Activated CD4-positive, alpha-beta T cell treated with anti-CD3 and anti-CD28 coated beads, Interleukin-2, amount 10 ng/mL, durations not matched to agents 7 days and 5 days (primary cell): ENCODE measurements around the gene RAB4A. TPM values are rescaled to one million over a fixed set of nuclear protein-coding genes. Genes with fewer than 3 reads are reported as not detected.

Experiments used
- CTCF ChIA-PET: fragments of 350-600 bp; sonication (Branson Sonifier 250); formaldehyde crosslinking; loops from one replicate; lab custom pipeline; 2021; ENCODE audit warnings: antibody characterized with exemption; lab: Charles Lee
- POLR2A ChIA-PET: fragments of 350-600 bp; sonication (Branson Sonifier 250); formaldehyde crosslinking; loops from one replicate; lab custom pipeline; 2021; ENCODE audit warnings: antibody characterized with exemption; lab: Charles Lee
- DNase-seq: peaks from one replicate; pipeline ENCODE4 v3.0.0-alpha.2; 2020
- H3K27ac Mint-ChIP-seq: one replicate; pipeline ENCODE4 v1.8.0; 2021; ENCODE audit warnings: mild to moderate bottlenecking, moderate library complexity, mixed read lengths
- H3K27me3 Mint-ChIP-seq: one replicate; pipeline ENCODE4 v1.8.0; 2021; ENCODE audit warnings: mixed read lengths
- H3K36me3 Mint-ChIP-seq: one replicate; pipeline ENCODE4 v1.8.0; 2021; ENCODE audit warnings: low read depth, mixed read lengths
- H3K4me1 Mint-ChIP-seq: one replicate; pipeline ENCODE4 v1.8.0; 2021; ENCODE audit warnings: mixed read lengths
- H3K4me3 Mint-ChIP-seq: one replicate; pipeline ENCODE4 v1.8.0; 2021; ENCODE audit warnings: mild to moderate bottlenecking, moderate library complexity, mixed read lengths
- H3K9me3 Mint-ChIP-seq: one replicate; pipeline ENCODE4 v1.8.0; 2021; ENCODE audit warnings: mixed read lengths
- total RNA-seq, 2 experiments: library from RNA; stranded (reverse); gene quantifications; one replicate each; pipeline ENCODE4 v1.2.3, GENCODE V29; 2021

Gene RAB4A
- total RNA-seq, 2 experiments from 2014 or later: 35.5 to 41.0 TPM

DNA sequence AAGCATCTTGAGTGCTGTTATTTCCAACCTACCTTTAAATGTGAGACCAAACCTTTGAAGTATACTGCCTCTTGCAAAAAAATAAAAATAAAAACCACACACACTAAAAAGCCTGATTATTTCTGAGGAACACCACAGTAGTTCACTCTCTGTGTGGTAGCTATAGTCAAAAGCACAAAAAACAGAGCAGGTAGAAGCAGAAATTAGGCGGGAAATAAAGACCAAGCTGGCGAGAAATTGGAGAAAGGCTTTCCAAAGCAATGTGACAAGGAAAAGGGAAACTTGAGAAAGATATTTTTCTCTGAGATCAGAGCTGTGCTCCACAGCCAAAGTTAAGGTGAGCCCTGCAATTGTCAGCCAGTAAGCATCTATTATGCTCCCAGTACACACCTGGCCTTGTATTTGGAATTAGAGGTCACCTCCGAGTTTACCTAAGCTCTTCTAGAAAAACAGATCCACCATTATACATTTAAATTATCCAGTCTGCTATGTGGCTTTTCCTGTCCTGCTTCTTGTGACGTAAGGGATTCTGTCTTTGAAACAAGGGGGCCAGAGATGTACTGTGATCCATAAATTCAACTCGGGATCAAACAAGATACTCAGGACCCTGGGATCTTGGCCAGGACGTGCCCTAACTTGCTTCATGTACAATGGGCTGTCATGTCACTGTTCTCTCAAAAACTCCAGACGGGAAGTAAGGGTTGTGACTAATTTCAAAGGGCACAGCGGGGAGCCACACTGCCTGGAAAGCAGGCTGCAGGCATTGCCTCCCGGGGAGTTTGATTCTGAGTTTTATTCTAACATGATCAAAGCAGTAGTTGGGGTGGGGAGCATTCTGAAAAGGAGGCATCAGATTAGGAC, 39.8 kb upstream of the RAB4A start:
- Mint-ChIP-seq H3K4me1 (peaks cover 23% of the 10 kb centered on the region), H3K4me3 (no peak overlapping the region), H3K27me3 (peaks cover 15% of the 10 kb centered on the region), H3K36me3 (no peaks in the 10 kb centered on the region), H3K27ac (no peak overlapping the region), H3K9me3 (no peaks in the 10 kb centered on the region)
- CTCF ChIA-PET: interaction anchor here (0.8 kb wide), 1 partner anchor 249 kb away, joined by 3 read pairs; no protein-coding TSS in a partner anchor
- POLR2A ChIA-PET: no interaction called here
- no peak for DNase-seq

- Mint-ChIP-seq H3K27me3 (peaks cover 15% of the 10 kb centered on the region), H3K9me3 (no peaks in the 10 kb centered on the region), H3K4me3 (no peak overlapping the region), H3K36me3 (no peaks in the 10 kb centered on the region), H3K4me1 (peaks cover 23% of the 10 kb centered on the region), H3K27ac (no peak overlapping the region)
- ChIA-PET POLR2A (no interaction called here), CTCF (interaction anchor here (0.8 kb wide), 1 partner anchor 249 kb away, joined by 3 read pairs; no protein-coding TSS in a partner anchor)
- no peak for DNase-seq
Measured at GRCh38 chr1:229231754-229232119, 39.2 kb upstream of the RAB4A start.

- ChIA-PET POLR2A (no interaction called here), CTCF (no interaction called here)
- H3K9me3 Mint-ChIP-seq: no peaks in the 10 kb centered on the region
- DNase-seq: no peak
- H3K4me1 Mint-ChIP-seq: peaks cover 9% of the 10 kb centered on the region
- peaks cover 16% of the 10 kb centered on the region for H3K27me3 Mint-ChIP-seq
- H3K36me3 Mint-ChIP-seq: no peaks in the 10 kb centered on the region
- no peak overlapping the region for H3K27ac Mint-ChIP-seq
- no peak overlapping the region for H3K4me3 Mint-ChIP-seq
Measured at GRCh38 chr1:229234870-229235472, 35.9 kb upstream of the RAB4A start.

DNA sequence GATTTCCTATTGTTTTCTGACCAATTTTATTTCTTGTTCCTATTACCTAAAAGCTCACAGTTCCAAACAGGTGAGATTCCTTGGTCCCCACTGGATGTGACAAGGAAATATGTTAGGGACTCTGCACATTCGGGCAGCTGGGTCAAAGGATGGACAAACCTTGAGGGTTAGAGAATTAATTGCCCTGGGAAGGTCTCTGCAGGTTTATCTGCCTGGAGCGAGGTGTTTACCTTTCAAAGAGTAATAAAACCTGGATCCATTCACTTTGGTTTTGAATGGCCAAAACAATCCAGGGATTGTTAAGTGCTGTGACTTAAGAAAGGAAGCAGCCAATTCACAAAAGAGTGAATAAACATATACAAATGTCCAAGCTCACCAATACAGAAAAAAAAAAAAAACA, 33.6 kb upstream of the RAB4A start:
- DNase-seq: no peak
- Mint-ChIP-seq H3K4me3 (no peak overlapping the region), H3K27me3 (peaks cover 16% of the 10 kb centered on the region), H3K36me3 (no peaks in the 10 kb centered on the region), H3K27ac (no peak overlapping the region), H3K4me1 (peaks cover 3% of the 10 kb centered on the region), H3K9me3 (no peaks in the 10 kb centered on the region)
- ChIA-PET CTCF (interaction anchor here (1.8 kb wide), 1 partner anchor 10 kb away, joined by 7 read pairs; no protein-coding TSS in a partner anchor), POLR2A (no interaction called here)

DNA sequence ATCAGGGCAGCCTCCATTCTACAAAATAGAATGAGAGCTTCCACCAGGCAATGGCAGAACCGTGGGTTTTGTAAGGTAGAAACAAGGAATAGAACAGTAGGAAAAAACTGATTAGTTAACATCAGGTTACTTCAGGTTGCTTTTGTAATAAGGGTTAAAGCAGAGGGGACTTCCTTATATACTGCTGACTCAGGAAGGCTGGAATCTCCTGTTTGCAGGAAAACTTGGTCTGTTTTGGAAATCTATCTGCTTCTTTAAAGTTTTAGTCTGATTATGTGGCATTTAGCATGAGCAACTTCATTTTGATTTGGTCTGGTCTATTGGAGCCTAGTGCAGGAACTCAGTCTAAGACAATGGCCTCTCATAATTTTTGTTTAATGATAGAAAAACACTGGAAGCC, 32.7 kb upstream of the RAB4A start:
- POLR2A ChIA-PET: no interaction called here
- CTCF ChIA-PET: interaction anchor here (1.8 kb wide), 1 partner anchor 11 kb away, joined by 7 read pairs; no protein-coding TSS in a partner anchor
- no peak overlapping the region for H3K27ac Mint-ChIP-seq
- peaks cover 16% of the 10 kb centered on the region for H3K27me3 Mint-ChIP-seq
- peaks cover 5% of the 10 kb centered on the region for H3K9me3 Mint-ChIP-seq
- DNase-seq: no peak
- no peaks in the 10 kb centered on the region for H3K4me1 Mint-ChIP-seq
- no peak overlapping the region for H3K4me3 Mint-ChIP-seq
- no peaks in the 10 kb centered on the region for H3K36me3 Mint-ChIP-seq

DNA sequence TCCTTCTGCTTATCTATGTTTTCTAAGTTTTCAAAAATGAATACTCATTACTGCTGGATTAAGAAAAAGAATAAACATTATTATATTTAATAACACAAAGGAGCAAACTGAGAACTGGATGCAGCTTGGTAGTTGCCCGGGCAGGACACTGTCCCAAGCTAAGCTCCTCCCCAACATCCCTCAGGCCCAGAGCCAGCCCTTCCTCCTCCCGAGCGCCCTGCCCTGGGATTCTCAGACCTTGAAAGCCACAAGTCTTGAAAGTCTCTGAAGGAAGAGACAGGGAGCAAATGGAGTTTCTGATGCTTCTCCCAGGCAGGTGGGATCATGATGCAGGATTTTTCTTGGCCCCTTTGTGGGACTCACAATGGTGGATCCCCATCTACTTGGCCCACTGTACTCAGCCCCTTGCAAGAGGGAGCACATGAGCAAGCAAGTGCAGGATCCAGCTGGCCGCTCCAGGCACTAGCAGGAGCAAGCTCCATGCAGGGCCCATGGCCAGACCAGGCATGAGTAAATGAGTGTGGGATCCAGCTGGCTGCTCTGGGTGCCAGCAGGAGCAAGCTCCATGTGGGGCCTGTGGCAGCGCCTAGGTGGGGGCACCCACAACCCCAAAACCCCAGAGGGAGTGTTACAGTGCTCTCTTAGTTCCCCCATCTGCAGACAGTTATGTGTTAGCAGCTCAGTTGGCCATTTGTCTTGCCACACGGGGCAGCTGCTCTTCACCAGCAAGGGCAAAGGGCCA, 32.1 kb upstream of the RAB4A start:
- peaks cover 11% of the 10 kb centered on the region for H3K9me3 Mint-ChIP-seq
- H3K4me1 Mint-ChIP-seq: no peaks in the 10 kb centered on the region
- H3K36me3 Mint-ChIP-seq: peaks cover 3% of the 10 kb centered on the region
- DNase-seq: no peak
- no peak overlapping the region for H3K27ac Mint-ChIP-seq
- H3K27me3 Mint-ChIP-seq: peaks cover 12% of the 10 kb centered on the region
- ChIA-PET POLR2A (no interaction called here), CTCF (interaction anchor here (1.8 kb wide), 1 partner anchor 12 kb away, joined by 7 read pairs; no protein-coding TSS in a partner anchor)
- H3K4me3 Mint-ChIP-seq: no peak overlapping the region

- ChIA-PET POLR2A (no interaction called here), CTCF (no interaction called here)
- DNase-seq: no peak
- H3K36me3 Mint-ChIP-seq: peaks cover 8% of the 10 kb centered on the region
- peaks cover 20% of the 10 kb centered on the region for H3K9me3 Mint-ChIP-seq
- no peak overlapping the region for H3K27ac Mint-ChIP-seq
- peaks cover 4% of the 10 kb centered on the region for H3K27me3 Mint-ChIP-seq
- H3K4me1 Mint-ChIP-seq: no peaks in the 10 kb centered on the region
- H3K4me3 Mint-ChIP-seq: no peak overlapping the region
Measured at GRCh38 chr1:229240532-229240931, 30.4 kb upstream of the RAB4A start.

DNA sequence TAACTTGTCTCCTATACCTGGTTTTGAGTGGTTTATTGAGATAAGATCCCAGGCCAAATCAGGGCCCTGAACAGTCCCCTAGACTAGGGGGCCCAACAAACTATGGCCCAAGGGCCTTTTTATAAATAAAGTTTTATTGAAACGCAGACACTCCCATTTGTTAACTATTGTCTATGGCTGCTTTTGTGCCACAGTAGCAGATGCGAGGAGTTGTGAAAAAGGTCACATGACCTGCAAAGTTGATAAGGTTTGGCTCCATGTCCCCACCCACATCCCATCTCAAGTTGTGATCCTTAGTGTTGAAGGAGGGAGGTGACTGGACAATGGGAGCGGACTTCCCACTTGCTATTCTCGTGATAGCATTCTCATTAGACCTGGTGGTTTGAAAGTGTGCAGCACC, 29.5 kb upstream of the RAB4A start:
- peaks cover 6% of the 10 kb centered on the region for H3K27me3 Mint-ChIP-seq
- H3K4me3 Mint-ChIP-seq: no peak overlapping the region
- ChIA-PET POLR2A (no interaction called here), CTCF (no interaction called here)
- H3K36me3 Mint-ChIP-seq: peaks cover 8% of the 10 kb centered on the region
- DNase-seq: no peak
- no peaks in the 10 kb centered on the region for H3K4me1 Mint-ChIP-seq
- H3K27ac Mint-ChIP-seq: no peak overlapping the region
- H3K9me3 Mint-ChIP-seq: peaks cover 20% of the 10 kb centered on the region

DNA sequence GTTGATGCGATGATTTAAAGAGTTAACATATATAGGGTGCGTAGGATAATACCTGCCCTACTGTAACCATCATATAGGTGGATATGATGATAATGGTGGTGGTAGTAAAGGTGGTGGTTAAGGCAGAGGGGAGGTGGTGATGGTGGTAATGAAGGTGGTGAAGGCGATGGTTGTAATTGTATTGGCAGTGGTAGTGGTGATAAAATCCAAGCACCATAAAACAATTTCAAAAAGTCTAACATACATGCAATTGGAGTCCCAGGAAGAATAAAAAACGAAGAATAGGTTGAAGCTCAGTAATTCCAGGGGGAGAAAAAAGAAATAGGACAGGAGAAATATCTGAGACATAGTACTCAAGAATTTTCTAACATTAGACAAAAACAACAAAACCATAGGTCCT, 27.3 kb upstream of the RAB4A start:
- Mint-ChIP-seq H3K4me3 (no peak overlapping the region), H3K36me3 (peaks cover 8% of the 10 kb centered on the region), H3K27ac (no peak overlapping the region), H3K9me3 (peaks cover 20% of the 10 kb centered on the region), H3K4me1 (peaks cover 4% of the 10 kb centered on the region), H3K27me3 (peaks cover 3% of the 10 kb centered on the region)
- ChIA-PET CTCF (interaction anchor here (1.5 kb wide), 1 partner anchor 17 kb away, joined by 4 read pairs; no protein-coding TSS in a partner anchor), POLR2A (no interaction called here)
- DNase-seq: no peak

- peaks cover 20% of the 10 kb centered on the region for H3K9me3 Mint-ChIP-seq
- no peak overlapping the region for H3K27ac Mint-ChIP-seq
- ChIA-PET CTCF (interaction anchor here (1.5 kb wide), 1 partner anchor 17 kb away, joined by 4 read pairs; no protein-coding TSS in a partner anchor), POLR2A (no interaction called here)
- DNase-seq: no peak
- H3K36me3 Mint-ChIP-seq: peaks cover 8% of the 10 kb centered on the region
- H3K4me3 Mint-ChIP-seq: no peak overlapping the region
- peaks cover 9% of the 10 kb centered on the region for H3K4me1 Mint-ChIP-seq
- peaks cover 3% of the 10 kb centered on the region for H3K27me3 Mint-ChIP-seq
Measured at GRCh38 chr1:229244091-229244490, 26.8 kb upstream of the RAB4A start.

- no peak for DNase-seq
- Mint-ChIP-seq H3K9me3 (peaks cover 18% of the 10 kb centered on the region), H3K27ac (no peak overlapping the region), H3K27me3 (peaks cover 3% of the 10 kb centered on the region), H3K4me3 (no peak overlapping the region), H3K4me1 (peaks cover 37% of the 10 kb centered on the region), H3K36me3 (peaks cover 11% of the 10 kb centered on the region)
- CTCF ChIA-PET: no interaction called here
- POLR2A ChIA-PET: no interaction called here
Measured at GRCh38 chr1:229247871-229248270, 23.0 kb upstream of the RAB4A start.

DNA sequence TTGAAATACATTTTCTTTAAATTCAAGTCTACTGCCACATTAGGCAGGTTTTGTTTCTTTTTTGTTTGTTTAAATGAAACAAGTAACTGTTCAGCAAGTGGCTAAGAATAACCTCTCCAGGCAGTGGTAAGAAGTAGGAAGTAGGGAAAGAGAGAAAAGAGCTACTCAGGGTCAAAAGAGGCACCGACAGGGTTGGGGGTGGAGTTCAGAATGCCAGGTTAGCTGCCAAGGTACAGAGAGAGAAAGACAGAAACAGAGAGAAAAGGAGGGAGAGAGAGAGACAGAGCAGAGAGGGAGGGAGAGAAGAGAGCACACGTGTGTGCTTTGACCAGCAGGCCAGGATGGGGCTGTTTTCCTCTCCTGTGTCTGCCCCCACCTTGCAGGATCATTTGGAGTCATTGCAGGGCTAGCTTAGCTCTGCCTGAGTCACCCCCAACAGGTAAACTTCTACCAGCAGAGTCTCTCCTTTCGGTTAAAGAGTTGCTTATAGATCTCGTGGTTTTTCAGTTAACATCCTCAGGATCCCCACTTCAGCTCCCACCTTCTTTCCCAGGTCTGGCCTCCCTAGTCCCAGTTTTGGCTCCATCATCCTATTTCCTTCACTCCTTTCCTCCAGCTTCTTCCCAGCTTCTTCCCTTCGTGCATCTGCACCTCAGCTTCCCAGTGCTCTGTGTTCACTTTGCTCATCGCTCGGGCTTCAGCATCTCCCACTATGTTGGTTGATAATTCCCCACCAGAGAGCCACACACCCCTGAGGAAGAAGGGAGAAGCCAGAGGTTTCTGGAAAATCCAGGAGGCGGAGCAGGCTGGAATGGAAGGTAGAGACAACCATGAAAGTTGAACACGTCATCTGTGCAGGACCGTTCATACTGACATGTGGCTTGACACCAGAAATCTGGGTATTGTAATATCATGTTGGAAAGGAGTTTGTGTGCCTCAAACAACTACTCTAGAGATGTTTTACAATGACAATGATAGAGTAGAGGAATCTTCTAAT, 21.8 kb upstream of the RAB4A start:
- Mint-ChIP-seq H3K9me3 (peaks cover 7% of the 10 kb centered on the region), H3K4me1 (peaks cover 47% of the 10 kb centered on the region), H3K4me3 (no peak overlapping the region), H3K27ac (no peak overlapping the region), H3K27me3 (peaks cover 3% of the 10 kb centered on the region), H3K36me3 (peaks cover 7% of the 10 kb centered on the region)
- ChIA-PET POLR2A (no interaction called here), CTCF (interaction anchor here (0.6 kb wide), 1 partner anchor 377 kb away, joined by 3 read pairs; no protein-coding TSS in a partner anchor)
- DNase-seq: no peak
